AG08395 (cell line): ENCODE measurements around the gene GNL1.
"Not testable (repeated sequence)": the region's sequence is repeated elsewhere in the genome, so short reads cannot be mapped to it uniquely, and the experiment has no call there.

Experiments used
- DNase-seq: peaks from one replicate; pipeline ENCODE4 v3.0.0; 2012; ENCODE audit warnings: mixed read lengths, low spot score

GNL1 gene

DNA sequence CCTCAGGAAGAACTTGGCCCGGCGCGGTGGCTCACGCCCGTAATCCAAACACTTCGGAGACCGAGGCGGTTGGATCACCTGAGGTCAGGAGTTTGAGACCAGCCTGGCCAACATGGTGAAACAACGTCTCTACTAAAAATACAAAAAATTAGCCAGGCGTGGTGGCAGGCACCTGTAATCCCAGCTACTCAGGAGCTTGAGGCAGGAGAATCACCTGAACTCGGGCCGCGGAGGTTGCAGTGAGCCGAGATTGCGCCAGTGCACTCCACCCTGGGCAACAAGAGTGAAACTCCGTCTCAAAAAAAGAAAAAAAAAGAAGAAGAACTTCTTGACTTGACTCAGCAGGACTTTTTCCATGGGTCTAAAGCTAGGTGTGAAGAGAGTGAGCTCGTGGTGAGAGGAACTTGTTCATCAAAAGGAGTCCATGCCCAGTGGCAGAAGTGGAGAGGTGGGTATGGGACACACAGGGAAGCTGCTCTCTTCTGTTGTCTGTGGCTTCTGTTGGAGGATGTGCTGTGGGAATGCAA lies 26.9 kb downstream of the GNL1 start:
- not testable (repeated sequence) for DNase-seq

DNA sequence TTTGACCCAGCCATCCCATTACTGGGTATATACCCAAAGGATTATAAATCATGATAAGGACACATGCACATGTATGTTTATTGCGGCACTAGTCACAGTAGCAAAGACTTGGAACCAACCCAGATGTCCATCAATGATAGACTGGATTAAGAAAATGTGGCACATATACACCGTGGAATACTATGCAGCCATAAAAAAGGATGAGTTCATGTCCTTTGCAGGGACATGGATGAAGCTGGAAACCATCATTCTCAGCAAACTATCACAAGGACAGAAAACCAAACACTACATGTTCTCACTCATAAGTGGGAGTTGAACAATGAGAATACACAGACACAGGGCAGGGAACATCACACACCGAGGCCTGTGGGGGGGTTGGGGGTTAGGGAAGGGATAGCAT lies 29.8 kb downstream of the GNL1 start:
- not testable (repeated sequence) for DNase-seq

DNA sequence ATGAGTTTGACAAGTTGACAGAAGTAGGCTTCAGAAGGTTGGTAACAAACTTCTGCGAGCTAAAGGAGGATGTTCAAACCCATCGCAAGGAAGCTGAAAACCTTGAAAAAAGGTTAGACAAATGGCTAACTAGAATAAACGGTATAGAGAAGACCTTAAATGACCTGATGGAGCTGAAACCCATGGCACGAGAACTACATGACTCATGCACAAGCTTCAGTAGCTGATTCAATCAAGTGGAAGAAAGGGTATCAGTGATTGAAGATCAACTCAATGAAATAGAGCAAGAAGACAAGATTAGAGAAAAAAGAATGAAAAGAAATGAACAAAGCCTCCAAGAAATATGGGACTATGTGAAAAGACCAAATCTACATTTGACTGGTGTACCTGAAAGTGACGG lies 34.3 kb downstream of the GNL1 start:
- DNase-seq = not testable (repeated sequence)

DNA sequence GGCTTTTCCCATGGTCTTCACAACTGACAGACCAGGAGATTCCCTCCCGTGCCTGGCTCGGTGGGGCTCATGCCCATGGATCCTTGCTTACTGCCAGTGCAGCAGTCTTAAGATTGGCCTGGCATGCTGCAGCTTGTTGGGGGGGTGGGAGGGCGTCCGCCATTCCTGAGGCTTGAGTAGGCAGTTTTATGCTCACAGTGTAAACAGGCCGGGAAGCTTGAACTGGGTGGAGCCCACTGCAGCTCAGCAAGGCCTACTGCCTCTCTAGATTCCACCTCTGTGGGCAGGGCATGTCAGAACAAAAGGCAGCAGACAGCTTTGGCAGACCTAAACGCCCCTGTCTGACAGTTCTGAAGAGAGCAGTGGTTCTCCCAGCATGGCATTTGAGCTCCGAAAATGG lies 35.2 kb downstream of the GNL1 start:
- not testable (repeated sequence) for DNase-seq

DNA sequence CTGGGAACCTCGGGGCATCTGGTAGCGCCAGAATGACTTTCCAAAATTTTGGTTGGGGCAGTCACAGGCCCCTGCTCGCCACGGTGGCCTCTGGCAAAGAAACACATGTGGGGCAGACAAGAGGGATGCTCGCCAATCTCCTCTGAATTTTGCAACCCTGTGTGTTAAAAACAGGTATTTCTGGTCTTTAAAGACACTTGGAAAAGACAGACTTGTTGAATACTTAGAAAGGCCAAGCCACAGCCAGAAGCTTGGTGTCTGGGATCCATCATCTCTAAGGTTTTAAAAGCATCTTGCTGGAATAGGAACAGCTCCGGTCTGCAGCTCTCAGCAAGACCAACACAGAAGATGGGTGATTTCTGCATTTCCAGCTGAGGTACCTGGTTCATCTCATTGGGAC lies 35.8 kb downstream of the GNL1 start:
- DNase-seq = no peak

DNA sequence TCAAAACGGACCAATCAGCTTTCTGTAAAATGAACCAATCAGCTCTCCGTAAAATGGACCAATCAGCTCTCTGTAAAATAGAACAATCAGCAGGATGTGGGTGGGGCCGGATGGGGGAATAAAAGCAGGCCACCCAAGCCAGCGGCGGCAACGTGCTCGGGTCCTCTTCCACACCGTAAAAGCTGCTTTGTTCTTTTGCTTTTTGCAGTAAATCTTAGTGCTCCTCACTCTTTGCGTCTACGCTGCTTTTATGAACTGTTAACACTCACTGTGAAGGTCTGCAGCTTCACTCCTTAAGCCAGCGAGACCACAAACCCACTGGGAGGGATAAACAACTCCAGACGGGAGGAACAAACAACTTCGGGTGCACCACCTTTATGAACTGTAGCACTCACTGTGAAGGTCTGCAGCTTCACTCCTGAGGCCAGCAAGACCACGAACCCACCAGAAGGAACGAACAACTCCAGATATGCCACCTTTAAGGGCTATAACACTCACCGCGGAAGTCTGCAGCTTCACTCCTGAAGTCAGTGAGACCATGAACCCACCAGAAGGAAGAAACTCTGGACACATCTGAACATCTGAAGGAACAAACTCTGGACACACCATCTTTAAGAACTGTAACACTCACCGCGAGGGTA lies 37.7 kb downstream of the GNL1 start:
- DNase-seq = not testable (repeated sequence)

DNA sequence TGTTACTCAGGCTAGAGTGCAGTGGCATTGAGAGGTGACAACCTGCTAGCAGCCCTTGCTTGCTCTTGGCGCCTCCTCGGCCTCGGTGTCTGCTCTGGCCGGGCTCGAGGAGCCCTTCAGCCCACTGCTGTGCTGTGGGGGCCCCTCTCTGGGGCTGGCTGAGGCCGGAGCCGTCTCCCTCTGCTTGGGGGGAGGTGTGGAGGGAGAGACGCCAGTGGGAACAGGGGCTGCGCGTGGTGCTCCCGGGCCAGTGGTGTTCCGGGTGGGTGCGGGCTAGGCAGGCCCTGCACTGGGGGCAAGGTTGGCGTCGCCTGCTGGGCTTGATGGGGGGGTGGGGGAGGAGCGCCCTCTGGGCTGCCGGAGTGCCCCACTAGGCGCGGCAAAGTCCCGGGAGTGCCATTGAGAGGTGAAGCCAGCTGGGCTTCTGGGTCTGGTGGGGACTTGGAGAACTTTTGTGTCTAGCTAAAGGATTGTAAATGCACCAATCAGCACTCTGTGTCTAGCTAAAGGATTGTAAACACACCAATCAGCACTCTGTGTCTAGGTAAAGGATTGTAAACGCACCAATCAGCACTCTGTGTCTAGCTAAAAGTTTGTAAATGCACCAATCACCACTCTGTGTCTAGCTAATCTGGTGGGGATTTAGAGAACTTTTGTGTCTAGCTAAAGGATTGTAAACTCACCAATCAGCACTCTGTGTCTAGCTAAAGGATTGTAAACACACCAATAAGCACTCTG lies 38.4 kb downstream of the GNL1 start:
- not testable (repeated sequence) for DNase-seq

DNA sequence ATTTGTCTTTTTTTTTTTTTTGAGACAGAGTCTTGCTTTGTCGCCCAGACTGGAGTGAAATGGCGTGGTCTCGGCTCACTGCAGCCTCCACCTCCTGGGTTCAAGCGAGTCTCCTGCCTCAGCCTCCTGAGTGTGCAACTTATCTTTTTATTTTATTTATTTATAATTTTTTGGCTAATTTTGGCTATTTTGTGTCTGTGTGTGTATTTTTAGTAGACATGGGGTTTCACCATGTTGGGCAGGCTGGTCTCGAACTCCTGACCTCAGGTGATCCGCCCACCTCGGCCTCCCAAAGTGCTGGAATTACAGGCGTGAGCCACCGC lies 39.6 kb downstream of the GNL1 start:
- DNase-seq = not testable (repeated sequence)

DNA sequence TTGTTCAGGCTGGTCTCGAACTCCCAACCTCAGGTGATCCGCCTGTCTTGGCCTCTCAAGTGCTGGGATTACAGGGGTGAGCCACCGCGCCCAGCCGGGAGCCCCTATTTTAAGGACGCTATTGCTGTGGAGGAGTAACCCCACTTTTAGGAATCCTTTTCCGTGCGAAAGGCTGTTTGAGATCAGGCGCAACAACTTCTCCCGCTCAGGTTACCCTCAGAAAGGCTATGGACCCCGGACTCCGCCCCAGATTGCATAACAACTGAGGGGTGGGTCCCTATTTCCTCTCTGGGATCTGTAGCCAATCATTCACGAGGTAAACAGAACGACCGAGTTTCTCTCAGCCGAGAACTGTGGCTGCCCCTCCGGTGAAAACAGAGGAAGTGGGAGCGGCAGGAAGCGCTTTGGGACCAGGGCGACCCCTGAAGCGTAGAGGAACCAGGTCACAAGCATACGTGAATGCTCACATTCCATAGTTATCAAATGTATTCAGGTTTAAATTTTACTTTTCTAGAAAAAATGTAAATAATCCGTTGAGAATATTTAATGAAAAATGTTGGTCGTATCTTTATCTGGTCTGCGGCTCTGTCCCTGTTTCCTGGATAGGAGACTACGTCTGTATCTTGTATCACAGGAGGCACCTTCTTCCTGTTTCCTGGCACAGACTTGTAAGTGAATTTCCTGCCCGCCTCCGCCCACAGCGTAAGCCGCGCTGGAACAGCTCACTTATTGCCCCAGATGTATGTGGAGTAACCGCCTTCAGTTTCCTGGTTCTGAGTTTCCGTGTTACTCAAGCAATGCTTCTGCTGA lies 40.1 kb downstream of the GNL1 start:
- DNase-seq = peak; percentile 85

DNA sequence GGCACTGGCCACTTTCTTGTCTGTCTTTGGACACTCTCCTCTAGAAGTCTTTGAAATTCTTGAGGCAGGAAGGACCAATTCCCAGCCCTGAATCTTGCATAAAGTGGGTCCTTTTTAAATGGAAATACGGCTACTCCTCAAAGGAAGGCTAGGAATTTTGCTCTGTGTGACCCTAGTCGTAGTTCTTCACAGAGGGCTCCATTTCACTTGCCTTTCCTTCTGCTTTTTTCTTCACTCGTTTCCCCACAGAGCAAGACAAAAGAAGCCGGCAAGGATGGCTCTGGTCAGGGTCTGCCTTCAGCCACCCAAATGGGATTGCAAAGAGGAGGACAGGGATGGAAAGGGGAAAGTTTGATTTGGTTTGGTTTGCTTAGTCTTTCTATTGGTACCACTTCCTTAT lies 41.2 kb downstream of the GNL1 start:
- no peak for DNase-seq

DNA sequence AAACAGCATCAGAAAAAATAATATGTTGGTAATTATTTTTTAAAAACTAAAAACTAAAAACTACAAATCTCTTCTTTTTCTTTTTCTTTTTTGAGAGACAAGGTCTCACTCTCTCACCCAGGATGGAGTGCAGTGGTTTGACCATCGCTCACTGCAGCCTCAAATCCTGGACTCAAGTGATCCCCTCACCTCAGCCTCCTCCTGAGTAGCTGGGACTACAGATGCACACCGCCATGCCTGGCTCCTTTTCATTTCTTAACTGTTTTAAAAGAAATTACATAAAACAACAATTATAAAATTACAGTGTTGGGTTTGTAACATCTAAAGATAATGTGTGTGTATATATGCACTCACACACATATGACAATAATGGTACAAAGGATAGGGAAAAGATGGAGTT lies 42.8 kb downstream of the GNL1 start:
- DNase-seq = no peak

DNA sequence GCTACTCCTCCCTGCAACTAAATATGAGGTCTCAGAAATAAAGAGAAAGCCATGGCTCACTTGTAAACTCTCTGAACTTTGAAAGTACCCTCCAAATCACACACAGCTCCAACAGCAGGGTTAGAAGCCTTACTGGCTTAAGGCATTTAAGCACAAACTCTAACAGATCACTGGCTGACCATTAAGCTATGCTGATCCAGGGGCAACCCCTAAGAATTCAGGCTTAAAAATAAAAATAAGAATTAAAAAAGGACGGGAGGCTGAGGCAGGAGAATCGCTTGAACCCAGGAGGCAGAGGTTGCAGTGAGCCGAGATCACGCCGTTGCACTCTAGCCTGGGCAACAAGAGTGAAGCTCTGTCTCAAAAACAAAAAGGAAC lies 45.1 kb downstream of the GNL1 start:
- DNase-seq = no peak

DNA sequence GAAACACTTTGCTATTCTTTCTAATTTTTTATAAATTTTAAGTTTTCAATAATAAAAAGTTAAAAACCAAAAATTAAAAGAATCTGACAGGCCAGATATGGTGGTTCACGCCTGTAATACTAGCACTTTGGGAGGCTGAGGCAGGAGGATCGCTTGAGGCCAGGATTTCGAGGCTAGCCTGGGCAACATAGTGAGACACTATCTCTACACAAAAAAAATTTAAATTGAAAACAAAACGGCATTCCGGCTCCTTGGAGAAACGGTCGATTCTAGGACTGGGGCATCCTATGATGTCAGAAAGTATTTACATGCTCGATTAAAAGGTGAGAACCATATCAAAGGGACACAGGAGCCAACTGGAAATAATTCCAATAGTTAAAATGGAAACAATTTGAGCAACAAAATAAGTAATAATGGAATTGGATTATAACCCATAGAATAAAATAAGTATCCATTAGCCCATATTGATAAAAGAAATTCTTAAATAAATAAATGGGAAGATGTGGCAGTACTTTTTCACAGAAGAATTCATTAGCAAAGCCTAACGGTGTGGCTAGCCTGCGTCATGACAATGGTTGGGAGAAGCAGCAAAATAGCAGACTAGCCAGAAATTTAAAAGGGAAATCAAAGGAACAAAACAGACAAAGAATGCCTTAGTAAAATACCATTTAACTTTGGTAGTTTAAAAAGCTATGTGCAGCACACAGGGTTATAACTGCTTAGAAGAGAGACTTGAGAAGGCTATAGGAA lies 45.7 kb downstream of the GNL1 start:
- no peak for DNase-seq

DNA sequence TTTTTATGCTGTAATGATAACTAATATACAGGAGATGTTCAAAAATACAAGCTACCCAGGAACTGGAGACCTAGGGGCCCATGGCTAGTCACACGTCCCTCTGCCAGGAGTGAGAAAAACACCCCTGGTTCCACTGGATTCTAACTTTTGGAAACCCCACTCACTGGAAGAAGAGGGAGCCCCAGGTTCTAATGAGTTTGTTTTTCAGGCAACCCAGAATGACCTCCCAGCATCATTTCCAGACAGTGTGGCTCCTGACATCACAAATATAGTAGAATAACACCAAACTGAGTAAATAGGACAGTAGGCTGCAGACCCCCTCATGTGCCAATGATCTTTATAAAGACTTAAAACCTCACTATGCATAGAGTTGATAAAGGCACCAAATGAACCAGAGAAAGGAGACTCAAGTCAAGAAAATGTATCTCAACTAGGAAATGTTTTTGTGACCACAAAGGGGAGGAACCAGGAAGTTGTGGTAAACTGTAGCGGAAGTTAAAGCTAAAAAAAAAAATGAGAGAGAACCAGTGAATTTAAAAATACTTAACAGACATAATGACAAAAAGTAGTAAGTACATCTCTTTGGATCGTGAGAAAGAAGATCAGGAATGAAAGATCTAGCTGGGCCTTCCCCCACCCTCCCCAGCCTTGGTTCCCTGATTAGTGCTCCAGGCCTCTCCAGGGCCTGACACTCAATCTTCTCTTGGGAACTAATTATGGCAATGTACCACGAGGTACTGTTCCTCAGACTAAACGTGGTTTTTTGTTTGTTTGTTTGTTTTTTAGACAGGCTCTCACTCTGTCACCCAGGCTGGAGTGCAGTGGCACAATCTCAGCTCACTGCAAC lies 47.2 kb downstream of the GNL1 start:
- DNase-seq = peak; percentile 43

DNA sequence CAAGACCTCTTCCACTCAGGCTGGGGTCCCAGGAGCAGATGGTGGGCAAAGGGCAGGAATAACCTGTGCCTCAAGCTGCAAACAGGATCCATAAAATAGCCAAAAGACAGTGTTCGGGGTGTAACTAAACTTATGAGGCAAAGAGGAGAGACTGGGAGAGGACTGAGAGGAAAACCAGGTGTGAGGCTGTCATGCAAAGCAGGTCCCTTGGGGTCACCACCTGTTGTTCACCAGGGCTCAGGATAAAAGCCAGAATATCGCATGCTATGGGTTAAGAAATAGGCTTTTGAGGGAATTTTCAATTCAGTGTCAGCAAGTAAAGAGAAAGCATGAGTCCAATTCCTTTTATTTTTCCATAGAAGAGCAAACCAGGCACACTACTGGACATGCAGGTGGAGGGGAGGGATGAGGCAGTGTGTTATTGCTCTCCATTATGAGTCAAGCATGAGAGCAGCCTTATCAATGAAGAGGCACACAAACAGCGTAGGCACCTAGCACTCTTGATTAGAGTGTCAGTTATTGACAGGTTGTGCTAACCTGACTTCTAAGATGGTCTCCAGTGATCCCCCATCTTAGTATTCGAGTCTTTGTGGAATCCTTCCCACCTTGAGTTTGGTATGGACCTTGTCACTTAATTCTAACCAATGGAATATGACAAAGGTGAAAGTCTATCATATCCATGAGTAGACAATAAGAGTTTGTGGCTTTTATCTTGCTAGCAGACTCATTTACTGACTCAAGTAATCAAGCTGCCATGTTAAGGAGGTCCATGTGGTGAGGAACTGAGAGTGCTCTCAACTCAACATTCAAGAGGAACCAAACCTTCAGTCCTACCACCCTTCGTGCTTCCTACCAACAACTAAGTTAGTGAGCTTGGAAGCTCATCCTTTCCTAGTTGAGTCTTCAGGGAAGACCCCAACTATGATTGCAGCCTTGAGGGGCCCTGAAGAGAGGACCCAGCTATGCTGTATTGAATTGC lies 48.2 kb downstream of the GNL1 start:
- DNase-seq = no peak

DNA sequence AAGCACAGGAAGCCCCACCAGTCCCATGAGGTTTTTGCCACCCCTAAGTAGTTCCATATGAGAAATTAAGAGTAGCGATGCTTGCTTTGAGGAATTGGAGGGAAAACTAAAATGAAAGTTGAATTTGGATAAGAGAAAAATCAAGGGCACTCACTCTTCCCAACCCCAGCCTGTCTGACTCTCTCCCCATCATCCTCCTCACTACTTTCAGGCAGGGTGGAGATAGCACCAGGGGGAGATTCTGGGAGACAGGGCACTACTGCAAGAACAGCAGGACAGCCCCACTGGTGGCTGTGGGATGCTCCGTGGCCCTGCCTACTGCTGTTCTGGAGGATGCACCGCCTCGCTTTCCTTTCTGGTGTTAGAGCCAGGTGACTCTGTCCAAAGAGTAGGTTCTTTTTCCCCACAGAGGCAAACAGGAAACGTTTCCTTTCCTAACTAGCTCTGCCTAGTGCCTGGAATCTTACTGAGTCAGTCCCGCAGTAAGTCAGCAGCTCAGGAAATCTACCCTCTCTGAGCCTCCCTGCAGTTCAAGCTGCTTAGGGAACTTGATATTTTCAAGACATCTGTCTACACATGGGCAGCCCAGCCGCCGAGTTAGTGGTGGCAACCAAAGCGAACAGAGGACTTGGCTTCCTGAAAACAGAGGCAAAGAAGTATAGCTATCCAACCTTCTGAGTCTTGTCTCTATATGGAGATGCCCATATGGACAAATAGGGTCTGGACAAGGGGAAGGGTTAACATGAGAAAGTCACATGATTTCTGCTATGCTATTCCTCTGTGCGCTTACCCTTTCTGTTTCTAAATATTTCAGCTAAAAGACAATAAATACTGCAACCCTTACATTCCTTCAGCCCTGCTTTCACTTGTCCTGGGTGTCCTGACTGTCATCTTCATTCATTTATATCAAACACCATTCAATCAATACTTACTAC lies 55.6 kb downstream of the GNL1 start:
- no peak for DNase-seq

DNA sequence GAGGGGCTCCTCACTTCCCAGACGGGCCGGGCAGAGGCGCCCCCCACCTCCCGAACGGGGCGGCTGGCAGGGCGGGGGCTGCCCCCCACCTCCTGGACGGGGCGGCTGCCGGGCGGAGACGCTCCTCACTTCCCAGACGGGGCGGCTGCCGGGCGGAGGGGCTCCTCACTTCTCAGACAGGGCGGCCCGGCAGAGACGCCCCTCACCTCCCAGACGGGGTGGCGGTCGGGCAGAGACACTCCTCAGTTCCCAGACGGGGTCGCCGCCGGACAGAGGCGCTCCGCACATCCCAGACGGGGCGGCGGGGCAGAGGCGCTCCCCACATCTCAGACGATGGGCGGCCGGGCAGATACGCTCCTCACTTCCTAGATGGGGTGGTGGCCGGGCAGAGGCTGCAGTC lies 57.6 kb downstream of the GNL1 start:
- DNase-seq = not testable (repeated sequence)

DNA sequence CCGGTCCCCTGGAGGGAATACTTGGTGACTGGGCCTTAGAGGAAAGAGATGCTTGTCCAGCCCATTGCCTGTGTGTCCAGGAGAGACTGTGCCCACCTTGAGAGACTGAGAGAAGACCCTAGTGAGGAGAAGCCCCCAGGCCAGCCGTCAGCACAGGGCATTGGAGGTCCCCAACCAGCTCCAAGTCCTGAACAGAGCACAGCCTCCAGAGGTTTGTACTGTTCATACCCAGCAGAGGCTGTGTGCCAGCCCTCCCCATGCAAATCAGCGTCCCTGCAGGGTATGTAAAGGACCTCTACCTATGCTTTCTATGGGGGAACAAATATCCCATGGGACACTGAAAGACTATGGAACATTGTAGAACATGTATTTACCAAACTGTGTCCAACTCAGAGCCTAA lies 58.6 kb downstream of the GNL1 start:
- no peak for DNase-seq

DNA sequence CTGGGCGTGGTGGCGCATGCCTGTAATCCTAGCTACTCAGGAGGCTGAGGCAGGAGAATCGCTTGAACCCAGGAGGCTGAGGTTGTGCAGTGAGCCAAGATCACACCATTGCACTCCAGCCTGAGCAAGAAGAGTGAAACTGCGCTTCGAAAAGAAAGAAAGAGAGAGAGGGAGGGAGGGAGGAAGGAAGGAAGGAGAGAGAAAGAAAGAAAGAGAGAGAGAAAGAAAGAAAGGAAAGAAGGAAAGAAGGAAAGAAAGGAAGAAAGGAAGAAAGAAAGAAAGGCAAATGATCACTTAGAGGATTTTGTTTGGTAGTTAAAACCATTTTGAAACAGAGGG lies 59.1 kb downstream of the GNL1 start:
- not testable (repeated sequence) for DNase-seq
